H1 (cell line): ENCODE data around the gene PIM2. TPM values are rescaled to one million over a fixed set of nuclear protein-coding genes. Genes with fewer than 3 reads are reported as not detected.

Source experiments
- BACH1 ChIP-seq: IDR thresholded peaks from 2 replicates; pipeline ENCODE4 v1.6.1; 2012; ENCODE audit warnings: low read length, improper control_type of control experiment
- CEBPB ChIP-seq: IDR thresholded peaks from 2 replicates; pipeline ENCODE4 v1.6.1; 2012; ENCODE audit warnings: low read depth, low read length
- NANOG ChIP-seq: IDR thresholded peaks from 2 replicates; pipeline ENCODE4 v1.6.1; 2011; ENCODE audit warnings: low read length, low read depth, mild to moderate bottlenecking, inconsistent platforms; ENCODE audit not compliant: insufficient read depth, poor library complexity, severe bottlenecking
- POLR2A ChIP-seq, 2 experiments: IDR thresholded peaks; 1 replicate in 1 of 2; 2 replicates in 1 of 2; pipeline ENCODE4 v1.6.1; 2011; ENCODE audit warnings: low read depth in 2 of 2, low read length in 2 of 2, mild to moderate bottlenecking in 2 of 2; ENCODE audit errors: control extremely low read depth in 1 of 2
- SIX5 ChIP-seq: IDR thresholded peaks from 2 replicates; pipeline ENCODE4 v1.6.1; 2011; ENCODE audit warnings: mild to moderate bottlenecking, low read depth, low read length
- polyA plus RNA-seq, 7 experiments: library from polyadenylated mRNA; depleted of rRNA in 3 of 7; stranded (reverse) in 5 of 7; unstranded in 2 of 7; fragments of >200 nt in 5 of 7; fragments of 200-250 nt in 2 of 7; gene quantifications; 1 replicate in 5 of 7; 2 replicates in 1 of 7; 4 replicates in 1 of 7; pipeline versions ENCODE4 v1.2.1 to v1.2.3, GENCODE V29; 2011 to 2013; ENCODE audit warnings: missing spikeins in 2 of 7, mixed read lengths in 2 of 7
- total RNA-seq: library from RNA; stranded (reverse); fragmentation: NEBNext Ultra II Directional; extraction: Animal tissue kit (Norgen Biotek cat#: 25700); gene quantifications from 2 replicates; pipeline ENCODE4 v1.2.1, GENCODE V29; 2021
- TF ChIP-seq, protein P1 (sequence below): IDR thresholded peaks from 2 replicates; pipeline ENCODE4 v1.6.1; 2011; ENCODE audit warnings: low read length, improper control_type of control experiment

PIM2 gene
- total and polyA plus RNA-seq, 2 of the 8 experiments (the other 6 are each of a cell fraction or from before 2014, with no cell fraction given) = 180 to 203 TPM

DNA sequence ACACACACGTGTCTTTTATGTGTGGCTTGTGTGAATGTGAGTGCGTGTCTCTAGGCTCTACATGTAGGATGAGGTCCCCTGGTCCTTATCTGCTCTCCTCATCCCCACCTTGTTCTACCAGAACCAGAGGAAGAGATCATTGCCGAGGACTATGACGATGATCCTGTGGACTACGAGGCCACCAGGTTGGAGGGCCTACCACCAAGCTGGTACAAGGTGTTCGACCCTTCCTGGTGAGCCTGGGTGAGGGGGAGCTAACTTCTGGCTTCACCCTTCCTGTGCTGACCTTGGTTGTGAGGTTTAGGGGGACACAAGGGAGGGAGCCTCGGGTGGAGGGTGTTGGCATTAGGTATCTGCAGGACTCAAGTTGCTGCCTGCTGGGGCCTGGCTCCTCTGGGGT lies 17.8 kb downstream of the PIM2 start (continued):
- TF ChIP-seq, protein P1, sequence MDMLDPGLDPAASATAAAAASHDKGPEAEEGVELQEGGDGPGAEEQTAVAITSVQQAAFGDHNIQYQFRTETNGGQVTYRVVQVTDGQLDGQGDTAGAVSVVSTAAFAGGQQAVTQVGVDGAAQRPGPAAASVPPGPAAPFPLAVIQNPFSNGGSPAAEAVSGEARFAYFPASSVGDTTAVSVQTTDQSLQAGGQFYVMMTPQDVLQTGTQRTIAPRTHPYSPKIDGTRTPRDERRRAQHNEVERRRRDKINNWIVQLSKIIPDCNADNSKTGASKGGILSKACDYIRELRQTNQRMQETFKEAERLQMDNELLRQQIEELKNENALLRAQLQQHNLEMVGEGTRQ = no peak
- TF ChIP-seq NANOG (no peak), BACH1 (no peak), SIX5 (no peak), POLR2A (IDR thresholded peaks at IDR 0.05; ENCODE audit: control extremely low read depth in 1 of 2, low read depth in 2 of 2, low read length in 2 of 2) (no peak), CEBPB (no peak)
- TF ChIP-seq, all 59 proteins: peak for 0
